ENCODE data around the gene REV3L. TPM values are rescaled to one million over a fixed set of nuclear protein-coding genes. Genes with fewer than 3 reads are reported as not detected.

REV3L gene
- total RNA-seq, 1 experiment from 2014 or later: 12.8 TPM

DNA sequence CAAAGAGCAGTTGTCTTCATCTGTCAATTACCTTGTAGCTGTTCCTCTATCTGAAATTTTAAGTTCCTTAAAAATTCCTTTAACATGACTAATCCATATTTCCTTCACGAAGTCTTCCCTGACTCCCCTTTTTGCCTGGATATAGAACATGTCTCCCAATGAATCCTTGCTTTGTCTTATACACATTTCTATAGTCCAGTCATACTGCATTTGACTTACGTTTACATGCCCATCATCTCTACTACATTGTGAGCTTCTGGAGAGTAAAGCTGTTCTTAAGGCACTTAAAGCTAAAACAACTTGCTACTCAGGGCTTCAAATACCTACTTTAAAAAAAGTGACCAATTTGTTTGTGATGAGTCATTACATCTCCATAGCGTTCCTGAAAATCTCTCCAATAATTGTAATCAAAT, 4.9 kb downstream of the REV3L start:
- no peak overlapping the region for H3K4me3 ChIP-seq (replicated peaks in 1 of 2; ENCODE audit: low read depth in 1 of 2, low read length in 2 of 2)
- no peak for DNase-seq (ENCODE audit: low read depth, low spot score)
- peaks cover 30 to 40% of the 10 kb centered on the region in 2 experiments for H3K4me1 ChIP-seq (ENCODE audit: control insufficient read depth in 1 of 2, insufficient read depth in 2 of 2, low read length in 2 of 2)

DNA sequence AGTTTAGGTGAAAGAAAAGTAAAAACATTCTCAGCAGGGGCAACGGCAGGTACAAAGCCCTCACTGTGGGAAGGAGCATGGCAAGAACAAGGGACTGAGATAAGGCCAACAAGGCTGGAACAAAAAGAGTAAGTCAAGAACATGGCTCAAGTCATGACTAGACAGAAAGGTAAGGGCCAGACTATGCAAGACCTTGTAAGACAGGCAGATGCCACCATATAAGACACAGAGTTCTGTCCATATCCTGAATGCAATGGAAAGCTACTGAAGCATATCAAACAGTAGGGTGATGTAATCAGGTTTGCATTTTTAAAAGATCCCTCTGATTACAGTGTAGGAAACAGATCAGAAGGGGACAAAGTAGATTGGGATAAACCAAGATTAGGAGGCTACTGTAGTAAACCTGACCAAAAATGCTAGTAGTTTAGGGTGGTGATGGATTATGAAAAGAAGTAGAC, 5.5 kb downstream of the REV3L start:
- RAD21 ChIA-PET (ENCODE audit: low non-redundant PET in 1 of 2, low total read pairs in 2 of 2, uncharacterized antibody in 2 of 2, unreplicated experiment in 2 of 2): interaction anchor here in 1 of 2 experiments (1.5 kb wide), 1 partner anchor 165 kb away, joined by 4 read pairs; no protein-coding TSS in a partner anchor
- intact Hi-C loops (cut with micrococcal nuclease): loop anchor here (10.0 kb wide), 1 partner anchor 113 kb away; no protein-coding TSS in a partner anchor
- Histone ChIP-seq H3K9ac (ENCODE audit: low read length) (no peak overlapping the region), H3K9me2 (ENCODE audit: insufficient read depth) (no peaks in the 10 kb centered on the region), H2AFZ (ENCODE audit: low read depth, low read length, poor library complexity, severe bottlenecking) (no peak overlapping the region), H4K20me1 (ENCODE audit: insufficient read depth) (peaks cover 4% of the 10 kb centered on the region; the same call in 1 of the 2 replicates), H3K4me3 (replicated peaks in 1 of 2; ENCODE audit: low read depth in 1 of 2, low read length in 2 of 2) (no peak overlapping the region), H3K9me3 (ENCODE audit: control insufficient read depth in 1 of 2, insufficient read depth in 1 of 2, low read depth in 1 of 2, low read length in 2 of 2) (no peaks in the 10 kb centered on the region), H3K36me3 (ENCODE audit: control insufficient read depth in 1 of 2, insufficient read depth in 2 of 2, low read length in 2 of 2) (no peaks in the 10 kb centered on the region), H3K4me1 (ENCODE audit: control insufficient read depth in 1 of 2, insufficient read depth in 2 of 2, low read length in 2 of 2) (peaks cover 30 to 40% of the 10 kb centered on the region in 2 experiments), H3K27ac (ENCODE audit: low read depth, low read length) (no peak overlapping the region; the same call in 1 of the 2 replicates), H3K79me2 (ENCODE audit: insufficient read depth, low read length) (peaks cover 96% of the 10 kb centered on the region), H3K4me2 (ENCODE audit: low read length) (peak overlapping the region; percentile 44; the same call in 1 of the 2 replicates), H3K27me3 (ENCODE audit: insufficient read depth, low read length) (no peaks in the 10 kb centered on the region)
- POLR2A ChIA-PET: no interaction called here
- ATAC-seq: no peak
- no peak for DNase-seq (ENCODE audit: low read depth, low spot score)
- CTCF ChIA-PET: interaction anchor here (1.7 to 2.5 kb wide), 3 partner anchors 116 to 218 kb away, joined by 6 to 23 read pairs (median 8); a partner anchor contains a TSS
- BruUV-seq (replicated peaks): no TSS peak
- TF ChIP-seq, protein P1, sequence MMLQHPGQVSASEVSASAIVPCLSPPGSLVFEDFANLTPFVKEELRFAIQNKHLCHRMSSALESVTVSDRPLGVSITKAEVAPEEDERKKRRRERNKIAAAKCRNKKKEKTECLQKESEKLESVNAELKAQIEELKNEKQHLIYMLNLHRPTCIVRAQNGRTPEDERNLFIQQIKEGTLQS (IDR thresholded peaks at IDR 0.05): no peak
- TF ChIP-seq SIN3A (IDR thresholded peaks at IDR 0.05; ENCODE audit: low read depth): no peak
- no peak for TF ChIP-seq TCF7L2 (IDR thresholded peaks at IDR 0.05; ENCODE audit: borderline replicate concordance, extremely low read depth, insufficient read depth, insufficient read length)
- no peak for TF ChIP-seq FOSL1 (IDR thresholded peaks at IDR 0.05; ENCODE audit: low read depth)
- TF ChIP-seq, protein P2, sequence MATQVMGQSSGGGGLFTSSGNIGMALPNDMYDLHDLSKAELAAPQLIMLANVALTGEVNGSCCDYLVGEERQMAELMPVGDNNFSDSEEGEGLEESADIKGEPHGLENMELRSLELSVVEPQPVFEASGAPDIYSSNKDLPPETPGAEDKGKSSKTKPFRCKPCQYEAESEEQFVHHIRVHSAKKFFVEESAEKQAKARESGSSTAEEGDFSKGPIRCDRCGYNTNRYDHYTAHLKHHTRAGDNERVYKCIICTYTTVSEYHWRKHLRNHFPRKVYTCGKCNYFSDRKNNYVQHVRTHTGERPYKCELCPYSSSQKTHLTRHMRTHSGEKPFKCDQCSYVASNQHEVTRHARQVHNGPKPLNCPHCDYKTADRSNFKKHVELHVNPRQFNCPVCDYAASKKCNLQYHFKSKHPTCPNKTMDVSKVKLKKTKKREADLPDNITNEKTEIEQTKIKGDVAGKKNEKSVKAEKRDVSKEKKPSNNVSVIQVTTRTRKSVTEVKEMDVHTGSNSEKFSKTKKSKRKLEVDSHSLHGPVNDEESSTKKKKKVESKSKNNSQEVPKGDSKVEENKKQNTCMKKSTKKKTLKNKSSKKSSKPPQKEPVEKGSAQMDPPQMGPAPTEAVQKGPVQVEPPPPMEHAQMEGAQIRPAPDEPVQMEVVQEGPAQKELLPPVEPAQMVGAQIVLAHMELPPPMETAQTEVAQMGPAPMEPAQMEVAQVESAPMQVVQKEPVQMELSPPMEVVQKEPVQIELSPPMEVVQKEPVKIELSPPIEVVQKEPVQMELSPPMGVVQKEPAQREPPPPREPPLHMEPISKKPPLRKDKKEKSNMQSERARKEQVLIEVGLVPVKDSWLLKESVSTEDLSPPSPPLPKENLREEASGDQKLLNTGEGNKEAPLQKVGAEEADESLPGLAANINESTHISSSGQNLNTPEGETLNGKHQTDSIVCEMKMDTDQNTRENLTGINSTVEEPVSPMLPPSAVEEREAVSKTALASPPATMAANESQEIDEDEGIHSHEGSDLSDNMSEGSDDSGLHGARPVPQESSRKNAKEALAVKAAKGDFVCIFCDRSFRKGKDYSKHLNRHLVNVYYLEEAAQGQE (IDR thresholded peaks at IDR 0.05; ENCODE audit: low read depth): no peak

More for the DNA sequence above, 4.9 kb downstream of the REV3L start:
- Histone ChIP-seq H3K4me2 (ENCODE audit: low read length) (peak overlapping the region; percentile 44), H2AFZ (ENCODE audit: low read depth, low read length, poor library complexity, severe bottlenecking) (no peak overlapping the region), H3K27ac (ENCODE audit: low read depth, low read length) (peak overlapping the region; percentile 28; the same call in 1 of the 2 replicates), H3K9ac (ENCODE audit: low read length) (no peak overlapping the region), H3K36me3 (ENCODE audit: control insufficient read depth in 1 of 2, insufficient read depth in 2 of 2, low read length in 2 of 2) (no peaks in the 10 kb centered on the region), H3K9me3 (ENCODE audit: control insufficient read depth in 1 of 2, insufficient read depth in 1 of 2, low read depth in 1 of 2, low read length in 2 of 2) (no peaks in the 10 kb centered on the region), H4K20me1 (ENCODE audit: insufficient read depth) (peaks cover 4% of the 10 kb centered on the region; the same call in 1 of the 2 replicates), H3K9me2 (ENCODE audit: insufficient read depth) (no peaks in the 10 kb centered on the region), H3K27me3 (ENCODE audit: insufficient read depth, low read length) (no peaks in the 10 kb centered on the region), H3K79me2 (ENCODE audit: insufficient read depth, low read length) (peaks cover 91% of the 10 kb centered on the region)
- no peak for ATAC-seq
- no TSS peak for BruUV-seq (replicated peaks)
- intact Hi-C loops (cut with micrococcal nuclease): loop anchor here (2.0 to 10.0 kb wide), 2 partner anchors 113 to 219 kb away; a partner anchor contains a TSS
- CTCF ChIA-PET: interaction anchor here (0.5 to 2.5 kb wide), 8 partner anchors 103 to 467 kb away, joined by 3 to 23 read pairs (median 4); a partner anchor contains a TSS
- POLR2A ChIA-PET: no interaction called here
- RAD21 ChIA-PET (ENCODE audit: low non-redundant PET in 1 of 2, low total read pairs in 2 of 2, uncharacterized antibody in 2 of 2, unreplicated experiment in 2 of 2): interaction anchor here (0.6 to 1.5 kb wide), 2 partner anchors 164 to 219 kb away, joined by 3 to 4 read pairs; a partner anchor contains a TSS
- no peak for TF ChIP-seq RAD21 (IDR thresholded peaks at IDR 0.05; ENCODE audit: low read depth)
- TF ChIP-seq JUND (IDR thresholded peaks at IDR 0.05): peak; percentile 27; the same call in 1 of the 2 replicates
- TF ChIP-seq FOSL1 (IDR thresholded peaks at IDR 0.05; ENCODE audit: low read depth): peak; percentile 43
- TF ChIP-seq, protein P3, sequence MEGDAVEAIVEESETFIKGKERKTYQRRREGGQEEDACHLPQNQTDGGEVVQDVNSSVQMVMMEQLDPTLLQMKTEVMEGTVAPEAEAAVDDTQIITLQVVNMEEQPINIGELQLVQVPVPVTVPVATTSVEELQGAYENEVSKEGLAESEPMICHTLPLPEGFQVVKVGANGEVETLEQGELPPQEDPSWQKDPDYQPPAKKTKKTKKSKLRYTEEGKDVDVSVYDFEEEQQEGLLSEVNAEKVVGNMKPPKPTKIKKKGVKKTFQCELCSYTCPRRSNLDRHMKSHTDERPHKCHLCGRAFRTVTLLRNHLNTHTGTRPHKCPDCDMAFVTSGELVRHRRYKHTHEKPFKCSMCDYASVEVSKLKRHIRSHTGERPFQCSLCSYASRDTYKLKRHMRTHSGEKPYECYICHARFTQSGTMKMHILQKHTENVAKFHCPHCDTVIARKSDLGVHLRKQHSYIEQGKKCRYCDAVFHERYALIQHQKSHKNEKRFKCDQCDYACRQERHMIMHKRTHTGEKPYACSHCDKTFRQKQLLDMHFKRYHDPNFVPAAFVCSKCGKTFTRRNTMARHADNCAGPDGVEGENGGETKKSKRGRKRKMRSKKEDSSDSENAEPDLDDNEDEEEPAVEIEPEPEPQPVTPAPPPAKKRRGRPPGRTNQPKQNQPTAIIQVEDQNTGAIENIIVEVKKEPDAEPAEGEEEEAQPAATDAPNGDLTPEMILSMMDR (IDR thresholded peaks at IDR 0.05 in 2 of 3, conservative IDR thresholded peaks at IDR 0.05 in 1 of 3; ENCODE audit: borderline replicate concordance in 1 of 3, insufficient read depth in 1 of 3, low read depth in 2 of 3, low read length in 2 of 3): no peak
